HG03571 (cell line): ENCODE measurements around the gene ELMOD3.
"Not testable (repeated sequence)": the region's sequence is repeated elsewhere in the genome, so short reads cannot be mapped to it uniquely, and the experiment has no call there.

Experiments used
- ATAC-seq: cut with Tn5 transposase; IDR thresholded peaks from one replicate; pipeline ENCODE4 v1.9.1; 2021; ENCODE audit not compliant: unreplicated experiment

Gene ELMOD3

DNA sequence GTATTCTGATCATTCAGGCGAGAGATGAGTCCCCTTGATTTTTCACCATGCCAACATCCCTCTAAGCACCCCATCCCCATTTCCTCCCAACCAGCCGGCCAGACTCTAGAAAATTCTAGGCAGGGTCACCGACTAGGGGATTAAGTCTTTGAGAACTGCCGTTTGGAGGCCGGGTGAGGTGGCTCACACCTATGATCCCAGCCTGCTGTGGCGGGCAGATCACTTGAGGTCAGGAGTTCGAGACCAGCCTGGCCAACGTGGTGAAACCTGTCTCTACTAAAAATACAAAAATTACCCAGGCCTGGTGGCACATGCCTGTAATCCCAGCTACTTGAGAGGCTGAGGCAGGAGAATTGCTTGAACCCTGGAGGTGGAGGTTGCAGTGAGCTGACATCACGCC is 85.0 kb downstream of the ELMOD3 start:
- ATAC-seq, result not testable (repeated sequence)

DNA sequence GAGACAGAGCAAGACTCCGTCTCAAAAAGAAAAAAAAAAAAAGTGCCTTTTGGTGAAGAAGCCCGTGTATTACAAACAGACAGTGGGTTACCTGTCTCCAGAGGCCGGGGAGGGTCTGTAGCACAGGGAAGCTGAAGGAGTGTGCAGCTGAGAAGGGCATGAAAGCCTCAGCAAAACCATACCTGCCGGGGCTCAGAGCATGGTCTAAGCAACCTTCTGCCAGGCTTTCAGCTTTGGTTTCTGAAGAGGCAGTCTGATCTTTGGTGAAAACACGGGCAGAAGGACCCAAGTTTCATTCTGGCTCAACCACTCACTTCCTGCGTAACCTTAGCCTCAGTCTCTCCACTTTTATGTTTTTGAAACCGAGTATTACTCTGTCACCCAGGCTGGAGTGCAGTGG is 85.4 kb downstream of the ELMOD3 start:
- no peak for ATAC-seq

DNA sequence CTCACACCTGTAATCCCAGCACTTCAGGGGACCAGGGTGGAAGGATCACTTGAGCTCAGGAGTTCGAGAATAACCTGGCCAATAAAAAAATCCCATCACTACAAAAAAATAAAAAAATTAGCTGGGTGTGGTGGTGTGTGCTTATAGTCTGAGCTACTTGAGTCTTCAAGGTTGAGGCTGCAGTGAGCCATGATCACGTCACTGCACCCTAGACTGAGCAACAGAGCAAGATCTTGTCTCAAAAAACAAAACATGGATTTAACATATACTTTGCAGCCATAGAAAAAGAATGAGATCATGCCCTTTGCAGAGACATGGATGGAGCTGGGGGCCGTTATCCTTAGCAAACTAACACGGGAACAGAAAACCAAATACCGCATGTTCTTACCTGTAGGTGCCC is 86.2 kb downstream of the ELMOD3 start:
- no peak for ATAC-seq
